GM21381 (cell line): Measurements from ENCODE around the gene BCAR3.
"Not testable (repeated sequence)": the region's sequence is repeated elsewhere in the genome, so short reads cannot be mapped to it uniquely, and the experiment has no call there.

Source experiments
- ATAC-seq: cut with Tn5 transposase; IDR thresholded peaks from one replicate; pipeline ENCODE4 v1.9.1; 2021; ENCODE audit warnings: mild to moderate bottlenecking, moderate library complexity; ENCODE audit not compliant: unreplicated experiment

Gene BCAR3

DNA sequence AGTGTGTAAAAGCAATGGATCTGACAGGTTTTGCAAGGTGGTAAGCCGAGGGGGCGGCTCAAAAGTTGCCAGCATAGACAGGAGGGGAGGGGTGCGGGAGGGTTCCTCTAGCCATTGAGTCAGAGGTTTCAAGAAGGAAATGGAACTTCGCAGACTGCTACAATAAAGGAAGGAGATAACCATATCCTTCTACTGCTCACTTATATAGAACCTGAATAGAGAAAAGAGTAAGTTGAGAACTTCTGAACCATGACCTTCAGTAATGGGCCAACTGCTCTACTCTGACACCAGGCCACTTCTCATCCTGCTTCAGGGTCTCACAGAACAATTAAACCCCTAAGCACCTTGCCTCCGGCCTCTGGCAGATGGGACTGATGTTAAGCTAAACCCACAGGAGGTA lies 26.3 kb upstream of the BCAR3 start:
- peak; percentile 56 for ATAC-seq

GRCh38 chr1:93705892-93706500 lies 24.4 kb upstream of the BCAR3 start:
- ATAC-seq = no peak

- peak; percentile 48 for ATAC-seq
Measured at GRCh38 chr1:93704052-93704451, 22.4 kb upstream of the BCAR3 start.

DNA sequence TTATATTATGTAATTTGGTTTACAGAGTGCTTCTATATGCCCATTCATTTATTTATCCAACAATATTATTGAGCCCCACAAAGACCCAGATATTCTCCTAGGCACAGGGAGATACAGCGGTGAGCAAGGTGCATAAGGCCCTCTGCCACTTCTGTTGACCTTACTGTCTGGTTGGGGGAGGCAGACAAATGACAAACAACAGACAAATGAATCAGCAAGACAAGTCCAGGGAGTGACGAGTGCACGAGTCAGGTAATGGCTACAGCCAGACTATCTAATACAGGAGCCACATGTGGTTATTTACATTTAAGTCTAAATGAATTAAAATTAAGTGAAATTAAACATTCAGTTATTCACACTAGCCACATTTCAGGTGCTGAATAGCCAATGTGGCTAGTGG lies 22.0 kb upstream of the BCAR3 start:
- no peak for ATAC-seq

GRCh38 chr1:93702828-93703183 lies 21.2 kb upstream of the BCAR3 start:
- no peak for ATAC-seq

DNA sequence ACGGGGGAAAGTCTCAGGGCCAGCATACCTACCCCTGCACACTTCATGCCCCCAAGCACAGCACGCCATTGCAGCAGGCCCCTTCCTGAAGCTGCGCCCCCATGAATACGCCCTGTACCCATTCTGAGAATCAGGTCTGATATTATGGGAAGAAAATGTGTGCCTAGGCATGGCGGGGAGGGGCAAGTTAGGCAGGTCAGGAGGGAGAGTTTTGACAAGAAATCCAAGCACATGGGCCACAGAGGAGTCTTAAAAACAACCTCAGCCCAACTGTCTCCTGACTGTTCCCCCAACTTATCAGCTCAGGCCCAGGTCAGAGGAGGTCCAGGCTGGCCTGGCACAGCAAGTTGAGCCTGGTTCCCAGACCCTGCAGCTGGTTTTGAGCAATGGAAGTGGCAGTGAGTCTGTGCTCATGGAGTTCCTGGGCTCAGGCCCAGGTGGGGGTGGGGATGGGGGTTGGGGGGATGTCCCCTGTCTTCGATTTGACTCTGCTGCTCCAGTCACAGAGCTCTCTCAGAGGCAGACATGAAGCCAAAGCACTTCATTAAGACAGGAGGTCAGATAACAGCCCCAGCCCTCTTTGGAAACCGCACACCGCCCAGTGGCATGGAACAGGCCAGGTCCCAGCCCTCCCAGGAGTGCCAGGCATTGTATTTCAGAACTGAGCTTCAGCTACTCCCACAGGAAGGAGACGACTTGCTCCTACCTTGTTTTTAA lies 20.6 kb upstream of the BCAR3 start:
- ATAC-seq = no peak

GRCh38 chr1:93701629-93702028 lies 20.0 kb upstream of the BCAR3 start:
- no peak for ATAC-seq

DNA sequence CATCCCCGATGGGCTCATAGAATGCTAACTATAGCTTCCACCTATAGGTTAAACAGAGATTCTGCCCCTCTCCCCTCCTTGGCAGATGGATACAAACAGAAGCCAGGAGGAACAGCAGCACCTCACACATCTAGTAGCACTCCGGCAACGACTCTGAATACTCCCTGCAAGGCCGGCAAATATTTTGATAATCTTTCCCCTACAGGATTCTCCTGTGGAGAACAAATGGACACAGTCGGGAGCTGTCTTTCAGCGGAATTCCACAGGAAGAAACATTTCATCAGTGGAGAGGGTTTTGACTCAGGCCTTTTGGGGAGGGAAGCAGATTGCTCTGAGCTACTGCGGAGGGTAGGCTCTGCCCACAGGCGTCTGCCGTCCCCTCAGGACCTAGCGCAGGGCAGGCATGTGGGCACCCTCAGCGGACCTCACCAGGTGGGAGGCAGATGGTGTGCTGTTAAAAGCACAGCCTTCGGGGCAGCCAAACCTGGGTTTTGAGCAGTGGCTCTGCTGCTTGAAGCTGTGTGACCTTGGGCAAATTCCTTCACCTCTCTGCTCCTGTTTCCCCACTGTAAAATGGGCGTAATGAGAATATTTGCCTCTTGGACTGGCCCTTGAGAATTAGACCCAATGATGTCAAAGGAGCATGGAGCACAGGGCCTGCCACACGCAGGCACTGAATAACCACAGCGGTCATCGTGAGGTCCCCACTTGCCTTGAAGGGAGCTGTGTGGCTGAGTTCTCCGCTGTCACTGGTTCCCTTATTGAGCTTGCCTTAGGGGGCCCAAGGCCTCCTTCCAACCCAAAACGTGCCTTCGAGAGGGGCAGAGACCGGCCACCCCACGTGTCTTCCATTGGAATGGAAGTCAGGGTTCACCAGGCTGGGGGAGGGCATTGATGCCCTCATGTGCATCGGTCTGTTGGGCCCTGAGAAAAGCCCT lies 19.2 kb upstream of the BCAR3 start:
- ATAC-seq = no peak

- ATAC-seq = no peak
Measured at GRCh38 chr1:93699503-93700168, 18.0 kb upstream of the BCAR3 start.

- no peak for ATAC-seq
Measured at GRCh38 chr1:93699049-93699384, 17.4 kb upstream of the BCAR3 start.

DNA sequence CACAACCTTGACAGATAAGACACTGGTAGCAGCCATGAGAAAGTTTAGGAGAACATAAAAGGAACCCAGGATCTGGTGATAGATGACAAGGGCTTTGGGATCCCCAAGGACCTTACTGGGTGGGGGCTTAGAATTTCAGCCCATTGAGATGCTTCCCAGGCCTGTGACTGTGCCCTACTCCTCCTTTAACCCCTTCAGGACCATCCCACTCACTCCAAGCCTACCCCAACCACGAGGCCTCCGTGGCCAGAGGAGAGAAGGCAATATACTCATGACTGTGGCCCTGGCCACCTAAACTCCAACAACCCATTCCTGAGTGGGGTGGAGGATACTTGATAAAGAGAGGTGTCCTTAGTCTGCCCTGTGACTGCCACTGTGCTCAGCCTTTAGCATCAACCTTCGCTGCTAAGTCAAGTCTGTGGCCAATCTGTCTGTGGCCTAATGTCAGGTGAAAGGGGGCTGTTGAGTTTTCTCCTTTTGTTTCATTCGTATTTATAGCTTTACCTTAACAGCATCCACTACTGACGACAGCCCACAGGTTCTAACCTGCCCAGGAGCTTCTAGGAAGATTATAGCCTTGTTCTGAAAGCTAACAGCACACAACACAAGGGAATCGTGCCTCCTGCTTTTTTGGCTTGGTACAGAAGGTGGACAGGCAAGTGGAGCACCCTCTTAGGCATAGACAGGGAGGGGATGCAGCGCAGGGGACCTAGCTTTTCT lies 16.9 kb upstream of the BCAR3 start:
- no peak for ATAC-seq

- not testable (repeated sequence) for ATAC-seq
Measured at GRCh38 chr1:93697566-93697965, 15.9 kb upstream of the BCAR3 start.

DNA sequence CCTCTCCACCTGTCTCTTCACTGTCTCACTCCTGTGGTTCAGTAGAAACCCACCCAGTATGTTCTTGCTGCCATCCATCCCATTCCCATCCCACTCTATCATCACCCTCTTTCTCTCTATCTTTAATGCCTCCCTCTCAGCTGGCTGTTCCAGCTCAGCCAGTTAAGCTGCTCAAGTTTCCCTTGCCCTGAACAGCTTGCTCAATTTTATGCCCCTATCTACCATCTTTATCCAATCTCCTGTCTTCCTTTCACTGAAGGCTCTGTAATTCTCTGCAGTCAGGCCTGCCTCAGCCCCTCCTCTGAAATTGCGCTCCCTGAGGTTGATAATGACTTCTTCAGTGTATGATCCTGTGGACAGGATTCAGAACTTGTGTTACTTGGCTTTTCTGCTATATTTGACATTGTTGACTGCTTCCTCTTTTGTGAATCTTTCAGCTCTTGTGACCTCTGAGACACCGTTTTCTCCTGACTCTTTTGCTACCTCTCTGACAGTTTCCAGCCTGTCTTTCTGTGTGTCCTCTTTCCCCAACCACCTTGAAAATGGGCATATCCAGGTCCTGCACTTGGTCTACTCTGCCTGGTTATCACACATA lies 13.9 kb upstream of the BCAR3 start:
- ATAC-seq = no peak

DNA sequence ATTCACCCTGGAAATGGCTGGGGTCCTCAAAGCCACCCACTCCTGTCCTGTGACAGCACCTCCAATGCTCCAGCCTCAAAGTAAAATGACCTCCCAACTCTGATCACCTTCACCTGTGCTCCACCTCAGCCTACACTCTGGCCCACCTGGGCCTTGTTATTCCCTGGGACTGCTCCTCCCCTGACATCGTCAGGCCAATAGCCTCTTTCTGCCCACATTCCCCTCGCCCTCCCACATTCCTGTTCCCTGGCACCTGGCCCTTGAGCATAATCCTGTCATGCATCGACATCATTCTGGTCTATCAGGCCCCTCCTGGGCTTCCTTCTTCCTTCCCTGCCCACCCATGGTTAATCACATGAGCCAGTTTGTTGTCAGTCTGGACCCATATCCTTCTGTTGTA lies 13.2 kb upstream of the BCAR3 start:
- no peak for ATAC-seq

- ATAC-seq = no peak
Measured at GRCh38 chr1:93694039-93694438, 12.4 kb upstream of the BCAR3 start.

GRCh38 chr1:93692983-93693591 lies 11.4 kb upstream of the BCAR3 start:
- ATAC-seq = peak; percentile 77

DNA sequence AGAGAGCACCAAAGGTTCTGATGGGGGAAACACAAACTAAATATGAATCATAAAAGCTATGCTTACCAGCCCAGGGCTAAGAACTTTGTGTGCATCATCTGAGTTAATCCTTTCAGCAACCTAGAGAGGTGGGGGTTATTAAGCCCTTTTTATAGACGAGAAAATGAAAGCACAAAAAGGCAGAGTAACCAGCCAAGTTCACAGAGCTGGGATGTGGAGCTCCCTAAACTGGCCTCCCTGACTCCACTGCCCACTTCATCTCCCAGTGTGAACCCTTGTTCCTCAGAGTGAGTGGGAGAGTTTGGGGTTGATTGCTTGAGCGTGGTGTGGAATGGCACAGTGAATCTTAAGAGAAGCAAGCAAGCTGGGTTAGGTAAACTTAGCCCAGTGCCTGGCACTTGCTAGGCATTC lies 10.8 kb upstream of the BCAR3 start:
- ATAC-seq = no peak

DNA sequence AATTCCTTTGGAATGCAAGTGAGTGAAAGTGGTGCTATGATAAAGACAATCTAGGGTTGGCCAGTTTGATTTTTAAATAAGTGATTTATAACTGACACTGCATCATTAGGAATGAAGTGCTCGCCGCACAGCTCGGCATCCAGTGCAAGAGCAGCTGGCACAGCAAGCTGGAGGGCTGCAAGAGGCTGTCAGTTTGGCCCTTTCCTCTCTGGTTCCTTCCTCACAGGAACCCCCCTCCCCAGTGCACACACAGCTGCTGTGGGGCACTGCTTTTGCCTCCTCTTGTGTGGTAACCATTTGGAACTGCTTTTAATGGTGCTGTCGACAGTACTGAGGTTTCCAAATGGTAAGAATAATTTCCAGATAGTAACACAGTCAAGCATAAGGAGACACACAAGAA lies 10.4 kb upstream of the BCAR3 start:
- ATAC-seq = no peak

- no peak for ATAC-seq
Measured at GRCh38 chr1:93690921-93691789, 9.5 kb upstream of the BCAR3 start.
